ENCODE measurements around the gene C19orf81. TPM values are rescaled to one million over a fixed set of nuclear protein-coding genes. Genes with fewer than 3 reads are reported as not detected.

The C19orf81 gene
- total and polyA plus RNA-seq, 7 donors: not detected

DNA sequence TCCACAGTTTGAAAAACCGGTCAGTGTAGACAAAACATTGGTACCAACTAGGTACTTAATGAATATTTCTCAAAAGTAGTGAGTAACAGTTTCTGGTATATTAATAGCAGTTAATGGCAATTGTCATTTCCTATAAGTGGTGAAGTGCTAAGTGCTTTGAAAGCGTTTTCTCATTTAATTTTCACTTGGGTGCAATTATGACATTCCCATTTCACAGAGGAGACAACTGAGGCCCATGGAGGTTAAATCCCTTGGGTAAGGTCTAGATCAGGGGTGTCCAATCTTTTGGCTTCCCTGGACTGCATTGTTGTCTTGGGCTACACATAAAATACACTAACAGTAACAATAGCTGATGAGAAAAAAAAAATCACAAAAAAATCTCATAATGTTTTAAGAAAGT lies 8.9 kb upstream of the C19orf81 start:
- peaks cover 0 to 57% (median 49%) of the 10 kb centered on the region in 3 donors for H3K27me3 ChIP-seq

DNA sequence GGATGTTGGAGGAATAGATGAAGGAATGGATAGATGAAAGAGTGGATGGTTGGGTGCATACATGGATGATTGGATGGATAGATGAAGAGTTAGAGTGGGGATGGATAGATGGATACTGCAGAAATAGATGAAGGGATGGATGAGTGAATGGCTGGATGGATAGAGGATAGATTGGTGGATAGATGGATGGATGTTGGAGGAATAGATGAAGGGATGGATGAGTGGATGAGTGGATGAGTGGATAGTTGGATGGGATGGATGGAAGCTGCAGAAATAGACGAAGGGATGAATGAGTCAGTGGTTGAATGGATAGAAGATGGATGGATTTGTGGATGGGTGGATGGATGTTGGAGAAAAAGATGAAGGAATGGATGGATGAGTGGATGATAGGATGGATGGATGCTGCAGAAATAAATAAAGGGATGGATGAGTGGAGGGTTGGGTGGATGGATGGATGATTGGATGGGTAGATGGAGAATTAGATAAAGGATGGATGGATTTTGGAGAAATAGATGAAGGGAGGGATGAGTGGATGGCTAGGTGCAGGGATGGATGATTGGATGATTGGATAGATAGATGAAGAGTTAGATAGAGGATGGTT lies 4.8 kb upstream of the C19orf81 start:
- no peak for TF ChIP-seq POLR2A (IDR thresholded peaks at IDR 0.05)
- no peak for TF ChIP-seq CTCF (IDR thresholded peaks at IDR 0.05)
- TF ChIP-seq POLR2AphosphoS5 (IDR thresholded peaks at IDR 0.05): no peak
- TF ChIP-seq EP300 (IDR thresholded peaks at IDR 0.05): no peak
- Histone ChIP-seq H3K36me3 (no peaks in the 10 kb centered on the region), H3K27ac (no peak overlapping the region), H3K9me3 (no peaks in the 10 kb centered on the region), H3K4me3 (no peak overlapping the region), H3K4me1 (peaks cover 0 to 6% (median 3%) of the 10 kb centered on the region in 4 donors), H3K27me3 (peaks cover 0 to 57% (median 23%) of the 10 kb centered on the region in 3 donors)
- DNase-seq: no peak
- intact Hi-C loops (cut with DNase I): no loop called here
- WGBS, 2 donors: 35 to 51% methylated on average over 1 of the region's 1 CpG

More for the DNA sequence above, 8.9 kb upstream of the C19orf81 start:
- Histone ChIP-seq H3K36me3 (no peaks in the 10 kb centered on the region), H3K4me1 (peaks cover 0 to 13% (median 7%) of the 10 kb centered on the region in 4 donors), H3K9me3 (no peaks in the 10 kb centered on the region), H3K4me3 (no peak overlapping the region), H3K27ac (no peak overlapping the region)
- intact Hi-C loops (cut with DNase I): no loop called here
- TF ChIP-seq CTCF (IDR thresholded peaks at IDR 0.05): no peak
- no peak for DNase-seq
- 55 to 62% methylated on average over 2 of the region's 2 CpGs for WGBS, 2 donors

- intact Hi-C loops (cut with DNase I): no loop called here
- Histone ChIP-seq H3K4me3 (no peak overlapping the region), H3K27ac (no peak overlapping the region), H3K36me3 (no peaks in the 10 kb centered on the region), H3K27me3 (peaks cover 0 to 50% (median 16%) of the 10 kb centered on the region in 3 donors), H3K4me1 (no peaks in the 10 kb centered on the region), H3K9me3 (no peaks in the 10 kb centered on the region)
- WGBS, 2 donors: 80 to 81% methylated on average over 6 of the region's 6 CpGs
- DNase-seq: no peak
- TF ChIP-seq POLR2AphosphoS5 (IDR thresholded peaks at IDR 0.05) (no peak), POLR2A (IDR thresholded peaks at IDR 0.05) (no peak), EP300 (IDR thresholded peaks at IDR 0.05) (no peak), CTCF (IDR thresholded peaks at IDR 0.05) (no peak)
Measured at GRCh38 chr19:50645107-50645506, 4.1 kb upstream of the C19orf81 start.

DNA sequence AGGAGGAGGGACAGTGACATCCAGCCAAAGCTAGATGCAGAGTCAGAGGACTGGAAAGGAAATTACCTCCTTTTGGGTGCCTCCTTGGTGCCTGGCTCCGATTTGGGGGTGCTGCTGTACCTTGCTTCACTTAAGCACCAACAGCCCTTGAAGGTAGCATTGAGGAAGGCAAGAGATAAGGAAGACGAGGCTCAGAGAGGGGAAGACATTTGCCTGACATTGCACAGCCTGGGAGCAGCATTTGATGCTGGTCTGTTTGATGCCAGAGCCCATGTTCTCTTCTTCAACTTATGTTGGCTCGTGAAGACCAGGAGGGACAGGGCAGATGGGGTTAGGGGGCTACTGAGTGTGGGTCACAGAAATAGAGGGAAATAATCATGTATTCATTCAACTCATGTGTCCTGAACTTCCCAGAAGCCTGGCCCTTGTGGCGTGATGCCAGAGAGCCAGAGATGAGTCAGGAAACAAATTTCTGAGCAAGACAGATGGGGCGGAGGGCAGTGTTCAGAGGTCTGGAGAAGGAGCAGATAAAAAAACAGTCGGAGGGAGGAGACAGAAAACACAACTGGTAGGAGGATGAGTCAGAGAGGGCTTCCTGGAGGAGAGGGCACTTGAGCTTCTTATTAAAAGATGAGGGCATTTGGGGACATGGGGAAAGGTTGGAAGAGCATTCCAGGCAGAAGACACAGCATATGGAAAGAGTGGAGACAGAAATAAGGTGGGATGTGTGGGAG lies 3.0 kb upstream of the C19orf81 start:
- Histone ChIP-seq H3K36me3 (no peaks in the 10 kb centered on the region), H3K9me3 (no peaks in the 10 kb centered on the region), H3K4me3 (no peak overlapping the region), H3K27me3 (peaks cover 0 to 43% (median 12%) of the 10 kb centered on the region in 3 donors), H3K27ac (no peak overlapping the region), H3K4me1 (no peaks in the 10 kb centered on the region)
- 37 to 54% methylated on average over 6 of the region's 6 CpGs for WGBS, 2 donors
- TF ChIP-seq CTCF (IDR thresholded peaks at IDR 0.05): no peak
- no peak for TF ChIP-seq POLR2A (IDR thresholded peaks at IDR 0.05)
- TF ChIP-seq EP300 (IDR thresholded peaks at IDR 0.05): no peak
- no peak for TF ChIP-seq POLR2AphosphoS5 (IDR thresholded peaks at IDR 0.05)
- intact Hi-C loops (cut with DNase I): no loop called here
- no peak for DNase-seq

Data from sigmoid colon (tissue), 7 donors.